GM19324 (cell line): ENCODE measurements around the gene TIAM2.

ENCODE experiments used
- ATAC-seq: cut with Tn5 transposase; IDR thresholded peaks from one replicate; pipeline ENCODE4 v1.9.1; 2021; ENCODE audit warnings: mild to moderate bottlenecking, moderate library complexity; ENCODE audit not compliant: unreplicated experiment, low FRiP score

Gene TIAM2

DNA sequence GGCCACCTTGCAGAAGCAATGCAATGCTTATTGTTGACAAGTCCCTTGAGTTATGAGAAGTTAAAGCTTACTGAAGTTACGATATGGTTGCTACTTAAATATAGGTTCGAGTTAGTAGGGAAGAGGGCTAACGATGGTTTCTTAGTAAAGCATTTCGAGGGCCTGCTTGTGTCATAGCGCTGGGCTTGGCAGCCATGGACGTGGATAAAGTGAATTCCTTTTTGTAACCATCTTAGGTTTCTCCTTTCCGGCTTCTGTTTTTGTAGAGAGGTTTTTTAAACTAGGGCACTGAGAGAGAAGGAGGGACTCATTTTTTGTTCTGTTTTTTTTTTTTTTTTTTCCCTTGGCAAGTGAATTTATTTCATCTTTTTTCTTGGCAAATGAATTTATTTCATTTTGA lies 27.6 kb downstream of the TIAM2 start:
- no peak for ATAC-seq

DNA sequence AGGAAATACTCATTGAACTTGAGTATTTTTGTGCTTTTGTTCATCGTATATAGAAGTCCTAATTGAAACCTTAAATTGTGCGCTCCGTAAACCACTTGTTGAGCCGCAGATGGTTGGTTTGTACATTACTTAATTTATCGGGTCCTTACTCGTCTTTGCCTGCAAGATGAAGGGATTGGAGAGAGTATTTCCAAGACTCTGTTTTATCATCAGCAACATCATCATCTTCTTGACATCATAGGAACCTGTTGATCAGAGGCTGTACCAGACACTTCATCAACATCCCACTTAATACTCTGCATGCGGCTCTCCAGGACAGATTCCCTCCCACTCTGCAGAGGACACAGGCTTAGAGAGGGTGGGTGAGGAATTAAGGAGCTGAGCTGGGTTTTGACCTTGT lies 28.6 kb downstream of the TIAM2 start:
- no peak for ATAC-seq

DNA sequence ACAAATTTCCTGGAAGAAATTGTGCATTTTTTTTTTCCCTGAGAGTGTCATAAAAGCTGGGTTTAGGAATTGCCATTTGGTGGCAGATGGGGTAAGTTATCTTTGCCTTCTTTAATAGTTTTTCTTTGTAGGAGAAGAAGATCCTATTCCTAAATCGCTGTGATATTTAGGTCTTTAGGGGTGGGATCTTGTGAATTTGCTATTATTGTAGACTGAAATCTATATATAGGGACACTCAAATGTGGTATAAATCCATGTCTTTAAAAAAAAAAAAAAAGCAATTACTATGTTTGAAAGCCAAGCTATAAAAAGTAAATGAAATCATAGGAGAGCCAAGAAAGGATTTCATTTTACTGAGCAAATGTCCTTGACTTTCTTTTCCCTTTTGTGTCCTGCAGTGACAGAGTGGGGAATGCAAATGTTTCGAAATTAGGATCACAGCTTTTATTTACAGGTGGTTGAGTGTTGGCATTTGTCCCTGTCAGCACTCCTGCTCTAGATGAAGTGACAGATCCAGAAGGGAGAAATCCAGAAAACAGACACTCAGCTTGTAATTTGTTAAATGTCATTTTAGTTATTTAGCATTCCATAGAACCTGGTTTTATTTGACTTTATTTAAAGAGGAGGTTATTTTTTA lies 29.4 kb downstream of the TIAM2 start:
- no peak for ATAC-seq

DNA sequence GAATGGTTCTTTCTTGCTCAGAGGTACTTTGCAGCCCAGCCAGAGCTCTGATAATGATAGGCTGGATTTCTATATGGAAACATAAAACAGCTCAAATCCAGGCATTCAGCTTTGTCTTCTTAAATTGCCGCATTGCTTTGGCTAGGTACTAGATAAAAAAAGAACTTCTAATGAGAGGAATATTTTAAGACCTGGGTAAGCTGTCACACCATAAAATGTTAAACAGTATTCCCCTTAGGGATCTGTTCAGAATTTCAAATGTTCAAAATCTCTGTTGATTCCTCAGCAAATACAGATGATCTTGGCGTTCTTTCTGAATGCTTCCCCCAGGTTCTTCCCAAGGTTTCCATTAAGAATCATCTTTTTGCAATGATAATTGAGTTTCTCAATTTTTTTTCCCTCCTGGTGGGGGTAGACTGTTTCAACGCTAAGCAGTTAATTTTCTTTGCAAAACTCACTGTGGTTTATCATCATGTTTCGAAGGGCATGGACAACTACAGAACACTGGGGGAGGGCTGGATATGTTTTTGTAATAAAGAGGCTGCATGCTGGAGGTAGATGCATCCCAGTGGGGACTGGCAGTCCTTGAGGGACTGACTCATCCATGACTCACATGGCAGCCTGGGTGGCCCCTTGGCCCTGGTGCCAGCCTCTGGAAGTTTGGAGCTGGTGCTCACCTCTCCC lies 31.0 kb downstream of the TIAM2 start:
- no peak for ATAC-seq

DNA sequence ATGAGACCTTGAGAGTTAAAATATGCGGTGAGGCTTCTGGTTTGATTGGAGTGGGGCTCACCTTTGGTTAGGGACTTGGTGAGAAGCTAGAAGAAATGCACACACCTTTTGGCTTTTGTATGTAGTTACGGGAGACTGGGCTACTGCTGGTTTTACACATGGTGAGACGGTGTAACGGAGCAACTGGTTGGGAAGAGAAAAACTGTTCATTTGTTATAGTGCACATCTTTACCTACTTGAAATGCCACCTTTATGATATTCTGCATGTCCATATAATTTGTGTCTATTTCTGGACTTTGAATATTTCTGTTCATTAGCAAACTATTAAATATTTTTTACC lies 31.6 kb downstream of the TIAM2 start:
- ATAC-seq, result no peak

DNA sequence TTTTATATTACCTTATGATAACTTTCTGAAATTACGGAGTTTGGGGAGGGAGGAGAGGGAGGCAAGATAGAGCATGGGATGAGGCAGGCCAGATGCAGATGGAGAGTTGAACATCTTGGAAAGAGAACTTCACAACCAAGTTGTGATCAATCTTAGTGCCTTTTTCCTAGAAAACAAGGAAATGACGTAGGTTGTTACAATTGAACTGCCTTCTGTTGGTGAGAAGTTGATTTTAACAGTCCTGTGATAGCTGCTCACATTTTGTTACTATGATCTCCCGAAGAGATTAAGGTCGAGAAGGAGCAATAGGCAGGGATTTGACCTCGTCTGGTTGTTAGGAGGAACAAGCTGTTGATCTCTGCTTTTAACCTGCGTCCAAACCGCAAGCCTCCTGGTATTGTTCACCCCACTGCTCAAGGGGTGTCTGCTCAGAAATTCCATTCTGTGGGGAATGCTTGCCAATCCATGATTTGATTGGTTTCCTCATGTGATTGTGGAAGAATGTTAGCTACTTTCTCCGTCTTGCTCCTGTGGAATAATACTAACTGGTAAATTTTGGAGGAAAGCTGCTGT lies 35.1 kb downstream of the TIAM2 start:
- no peak for ATAC-seq

DNA sequence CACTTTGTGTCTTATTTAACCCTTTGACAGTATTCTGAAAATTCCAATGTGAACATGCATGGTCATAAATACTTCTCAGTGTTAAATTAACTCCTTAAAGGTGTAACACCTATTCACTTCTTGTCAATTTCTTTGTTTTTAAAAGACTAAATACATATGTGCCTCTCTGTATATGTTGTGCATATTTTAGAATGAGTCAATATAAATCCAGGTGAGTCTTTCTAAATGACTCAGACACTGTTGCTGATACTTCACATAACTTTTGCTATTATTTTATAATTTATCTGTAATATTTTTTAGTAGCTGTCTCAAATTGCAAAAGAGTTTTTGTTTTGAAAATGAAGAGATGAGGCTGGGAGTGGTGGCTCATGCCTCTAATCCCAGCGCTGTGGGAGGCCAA lies 36.0 kb downstream of the TIAM2 start:
- no peak for ATAC-seq

DNA sequence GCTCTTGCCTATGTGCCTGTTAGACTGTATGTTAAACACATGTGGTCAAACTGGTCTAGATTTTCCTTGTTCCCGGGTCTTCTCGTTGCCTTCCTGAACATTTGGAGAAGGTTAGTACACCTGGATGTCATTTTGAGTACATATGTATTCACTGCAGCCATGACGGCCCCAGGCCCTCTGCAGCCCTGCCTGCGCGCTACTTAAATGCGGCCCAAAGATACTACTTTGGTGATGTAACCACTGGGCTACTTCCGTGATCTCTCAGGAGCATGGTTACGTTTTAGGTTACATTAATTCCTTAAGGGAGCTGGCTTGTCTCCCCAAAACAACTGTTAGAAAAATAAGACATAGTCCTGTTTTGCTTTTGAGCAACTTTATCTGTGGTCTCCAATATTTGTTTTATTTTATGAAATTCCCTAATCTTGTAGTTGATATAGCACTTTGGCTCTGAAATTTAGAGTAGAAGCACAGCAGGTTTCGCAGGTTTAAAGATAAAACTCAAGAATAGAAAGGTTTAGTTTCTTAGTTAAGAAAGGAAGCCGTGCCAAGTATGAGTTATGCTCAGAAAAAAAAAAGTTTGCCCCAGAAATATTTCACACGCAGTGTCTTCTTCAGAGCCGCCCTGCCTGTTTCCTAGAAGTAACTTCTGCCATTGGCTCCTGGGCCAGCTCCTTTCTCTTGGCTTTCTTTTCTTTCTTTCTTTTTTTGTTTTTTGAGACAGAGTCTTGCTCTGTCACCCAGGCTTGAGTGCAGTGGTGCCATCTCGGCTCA lies 38.1 kb downstream of the TIAM2 start:
- no peak for ATAC-seq

DNA sequence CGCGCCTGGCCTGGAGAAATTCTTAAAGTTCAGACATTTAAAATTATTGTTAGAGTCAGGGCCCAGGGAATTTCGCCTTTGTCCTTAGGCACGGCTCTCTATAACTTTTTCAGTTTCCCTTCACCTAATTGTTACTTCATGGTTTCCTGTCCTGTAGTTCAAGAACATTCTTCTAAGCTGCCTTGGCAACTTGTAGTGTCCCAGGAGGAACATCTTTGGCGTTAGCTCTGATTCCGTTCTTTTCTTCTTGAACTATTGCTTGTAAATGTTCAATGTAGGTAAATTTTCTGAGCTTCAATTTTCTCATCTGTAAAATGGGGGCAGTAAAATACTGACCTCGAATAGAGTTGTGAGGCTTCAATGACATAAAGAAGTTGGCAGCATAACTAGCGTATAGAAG lies 41.8 kb downstream of the TIAM2 start:
- ATAC-seq, result no peak

DNA sequence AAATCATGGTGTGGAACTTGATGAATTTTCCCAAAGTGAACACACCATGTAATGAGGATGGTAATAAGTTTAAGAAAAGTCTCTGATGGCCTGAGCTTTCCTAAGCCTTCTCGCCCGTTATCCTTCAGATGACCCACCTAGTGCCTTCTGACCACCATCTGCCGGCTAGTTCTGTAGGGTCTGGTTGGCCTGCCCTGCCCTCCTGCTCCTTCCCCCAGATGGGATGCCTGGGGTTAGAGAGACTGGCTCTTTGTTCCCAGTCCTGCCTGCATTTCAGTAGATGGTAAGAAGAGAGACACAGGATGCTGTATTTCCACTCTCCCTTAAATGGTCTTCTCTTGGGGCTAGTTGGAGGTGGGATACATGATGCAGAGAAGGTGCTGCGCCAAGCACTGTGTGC lies 43.0 kb downstream of the TIAM2 start:
- ATAC-seq, result no peak

DNA sequence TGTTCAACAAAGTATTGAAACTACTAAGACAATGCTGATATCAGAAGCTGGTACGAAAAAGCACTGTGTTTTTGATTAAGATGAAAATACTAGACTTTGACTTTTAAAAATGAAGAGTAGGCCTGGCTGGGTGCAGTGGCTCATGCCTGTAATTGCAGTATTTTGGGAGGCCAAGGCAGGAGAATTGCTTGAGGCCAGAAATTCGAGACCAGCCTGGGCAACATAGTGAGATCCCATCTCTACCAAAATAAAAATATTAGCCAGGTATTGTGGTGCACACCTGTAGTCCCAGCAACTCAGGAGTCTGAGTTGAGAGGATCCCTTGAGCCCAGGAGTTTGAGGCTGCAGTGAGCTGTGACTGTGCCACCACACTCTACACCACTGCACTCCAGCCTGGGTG lies 43.4 kb downstream of the TIAM2 start:
- no peak for ATAC-seq

DNA sequence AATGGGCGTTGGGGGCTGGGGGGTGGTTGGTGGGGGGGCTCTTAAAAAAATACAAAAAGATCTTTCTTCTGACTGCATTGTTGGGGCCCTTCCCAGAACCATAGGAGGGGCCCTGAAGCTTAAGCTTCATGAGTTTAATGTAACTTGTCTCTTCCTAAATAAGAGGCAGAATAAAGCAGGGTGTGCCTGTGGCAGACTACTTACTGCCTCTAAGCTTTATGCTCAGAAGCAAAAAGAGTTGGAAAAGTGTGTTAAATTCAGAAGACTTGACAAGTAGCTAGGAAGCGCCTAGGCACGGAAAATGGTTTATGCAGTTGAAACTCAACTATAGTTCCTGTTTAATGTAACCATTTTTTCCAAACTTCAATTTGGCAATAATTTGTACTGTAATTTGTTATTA lies 44.5 kb downstream of the TIAM2 start:
- ATAC-seq, result no peak

DNA sequence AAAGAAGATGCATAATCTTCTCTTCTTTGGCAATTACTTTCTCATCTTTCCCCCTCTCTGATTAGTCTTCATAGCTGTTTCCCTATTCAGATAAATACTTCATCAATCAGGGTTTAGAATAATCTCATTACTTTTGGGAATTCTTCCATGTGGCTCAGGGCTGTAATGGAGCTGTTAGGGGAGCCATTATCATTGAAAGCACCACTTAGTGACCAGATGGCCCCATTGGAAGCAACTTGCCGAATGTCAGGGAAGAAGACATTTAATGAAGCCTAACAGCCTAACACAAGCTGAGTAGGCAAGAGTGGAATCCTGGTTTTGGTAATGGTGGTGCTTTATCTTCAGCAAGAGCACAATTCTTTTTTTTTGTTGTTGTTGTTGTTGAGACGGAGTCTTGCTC lies 45.0 kb downstream of the TIAM2 start:
- ATAC-seq, result no peak

DNA sequence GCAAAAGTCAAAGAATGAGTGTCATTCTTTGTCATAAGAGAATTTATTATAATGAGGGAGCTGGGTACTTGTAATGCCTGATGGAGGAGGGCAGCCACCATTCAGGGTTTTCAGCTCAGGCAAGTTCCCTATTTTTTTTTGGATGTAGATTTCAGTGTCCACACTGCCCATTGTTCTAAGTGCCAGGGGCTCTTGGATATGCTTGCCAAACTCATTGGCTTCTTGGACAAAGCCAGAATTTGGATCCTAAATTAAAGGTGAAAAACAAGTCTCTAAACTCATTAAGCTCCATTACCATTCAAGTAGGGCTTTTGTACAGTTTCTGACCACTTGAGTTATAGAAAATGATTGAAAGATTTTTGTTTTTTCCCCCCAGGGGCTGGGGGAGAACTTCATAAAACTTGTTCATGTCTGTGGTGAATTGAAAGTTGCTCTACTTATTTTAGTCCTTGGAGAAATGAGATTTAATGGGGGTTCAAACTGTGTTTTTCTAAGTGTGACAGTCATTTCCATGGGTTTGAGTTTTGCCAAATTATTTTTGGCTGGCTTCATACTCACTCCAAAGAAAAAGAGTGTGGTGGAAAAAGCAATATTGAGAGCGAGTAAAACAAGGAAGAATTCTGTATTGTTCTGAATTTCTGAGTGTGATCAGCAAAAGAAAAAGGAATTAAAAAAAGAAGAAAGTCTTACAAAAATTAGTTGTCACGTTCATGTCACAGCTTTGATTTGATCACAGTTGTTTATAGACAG lies 46.0 kb downstream of the TIAM2 start:
- no peak for ATAC-seq

DNA sequence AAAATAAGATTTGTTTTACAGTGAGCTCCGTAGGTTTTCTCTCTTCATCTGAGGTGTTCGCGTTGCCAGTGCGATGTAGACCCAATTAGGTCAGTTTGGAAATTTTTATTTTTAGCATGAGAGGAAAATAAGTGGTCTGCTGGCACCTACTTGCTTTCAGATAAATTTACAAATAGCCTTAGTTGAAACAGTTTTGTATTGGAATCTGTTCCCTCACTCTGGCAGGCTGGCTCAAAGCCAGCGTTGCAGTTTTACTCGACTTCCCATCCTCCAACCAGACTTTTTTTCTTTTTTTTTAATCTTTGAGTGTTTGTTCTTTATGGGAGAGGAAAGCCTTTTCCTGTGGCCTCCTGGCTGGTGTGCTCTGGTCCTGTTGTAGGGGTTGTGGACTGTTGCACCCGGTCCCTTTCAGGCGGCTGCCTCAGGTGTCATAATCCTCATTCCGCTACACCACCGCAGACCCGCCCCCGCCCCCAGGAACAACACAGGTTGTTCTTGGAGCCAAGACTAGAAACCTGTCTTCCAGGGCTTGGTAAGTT lies 46.7 kb downstream of the TIAM2 start:
- no peak for ATAC-seq

DNA sequence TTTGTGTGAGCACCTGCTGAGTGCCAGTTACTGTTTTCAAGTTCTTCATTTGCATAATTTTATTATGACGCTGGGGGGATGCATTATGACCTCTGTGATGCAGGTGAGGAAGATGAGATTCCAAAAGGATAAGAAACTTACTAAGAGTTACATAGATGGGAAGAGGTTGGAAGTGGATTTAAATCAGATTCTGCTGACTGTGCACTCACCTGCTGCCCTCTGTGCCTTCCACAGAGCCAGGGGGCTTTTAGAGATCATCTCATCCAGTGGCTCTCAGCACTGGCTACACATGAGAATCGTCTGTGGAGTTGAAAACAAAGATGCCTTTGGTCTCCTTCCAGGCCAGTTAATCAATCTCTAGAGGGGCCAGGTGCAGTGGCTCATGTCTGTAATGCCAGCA lies 47.9 kb downstream of the TIAM2 start:
- no peak for ATAC-seq

DNA sequence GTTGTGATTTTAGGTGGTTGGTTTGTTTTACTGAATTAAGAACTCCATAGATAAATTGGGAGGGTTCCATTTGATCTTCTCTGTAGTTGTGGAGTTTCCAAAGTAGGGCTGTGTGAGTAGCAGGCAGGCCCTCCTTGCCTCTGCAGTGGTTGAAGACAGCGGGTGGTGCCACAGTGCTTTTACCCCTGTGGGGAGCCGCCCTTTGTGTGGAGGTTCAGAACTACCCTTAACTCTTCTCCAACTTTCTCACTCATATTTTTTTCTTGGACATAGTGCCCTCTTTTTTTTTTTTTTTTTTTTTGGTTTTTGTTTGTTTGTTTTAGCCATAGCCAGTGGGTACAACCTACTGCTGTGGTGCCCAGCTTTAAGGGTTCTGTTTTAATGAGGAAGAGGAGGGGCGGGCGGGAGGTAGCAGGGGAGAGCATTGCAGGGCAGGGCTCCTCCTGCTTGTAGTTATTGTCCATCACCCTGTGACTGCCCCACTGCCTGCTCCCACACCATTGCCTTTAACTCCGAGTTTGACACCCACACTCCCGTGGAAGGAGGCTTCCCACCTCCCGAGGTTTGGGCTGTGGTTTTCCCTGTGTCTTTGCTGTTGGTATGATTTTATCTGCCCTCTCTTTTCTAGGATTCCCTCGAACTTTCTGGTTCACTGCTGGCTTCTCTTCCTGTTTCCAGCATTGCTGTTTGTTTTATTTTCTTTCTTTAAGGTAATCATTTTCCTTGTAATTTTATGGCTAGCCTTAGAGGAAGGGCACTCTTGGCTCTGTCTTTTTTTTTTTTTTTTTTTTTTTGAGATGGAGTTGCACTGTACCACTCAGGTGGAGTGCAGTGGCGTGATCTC lies 50.7 kb downstream of the TIAM2 start:
- no peak for ATAC-seq

DNA sequence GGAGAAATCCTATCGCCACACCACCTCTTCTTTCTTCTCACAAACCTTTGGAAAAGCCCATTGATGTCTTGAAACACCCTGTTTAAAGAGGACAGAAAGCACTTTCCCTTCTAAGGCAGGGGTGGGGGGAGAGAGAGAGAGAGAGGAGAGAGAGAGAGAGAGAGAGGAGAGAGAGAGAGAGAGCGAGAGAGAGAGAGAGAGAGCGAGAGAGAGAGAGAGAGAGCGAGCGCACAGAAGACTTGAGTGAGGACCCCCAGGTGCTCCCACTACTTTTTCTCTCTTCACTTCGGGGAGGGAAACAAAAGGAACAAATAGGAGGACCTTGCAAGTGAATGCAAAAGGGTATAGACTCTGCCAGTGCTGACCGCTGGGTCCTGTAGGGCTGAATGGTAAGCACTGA lies 52.4 kb downstream of the TIAM2 start:
- no peak for ATAC-seq

DNA sequence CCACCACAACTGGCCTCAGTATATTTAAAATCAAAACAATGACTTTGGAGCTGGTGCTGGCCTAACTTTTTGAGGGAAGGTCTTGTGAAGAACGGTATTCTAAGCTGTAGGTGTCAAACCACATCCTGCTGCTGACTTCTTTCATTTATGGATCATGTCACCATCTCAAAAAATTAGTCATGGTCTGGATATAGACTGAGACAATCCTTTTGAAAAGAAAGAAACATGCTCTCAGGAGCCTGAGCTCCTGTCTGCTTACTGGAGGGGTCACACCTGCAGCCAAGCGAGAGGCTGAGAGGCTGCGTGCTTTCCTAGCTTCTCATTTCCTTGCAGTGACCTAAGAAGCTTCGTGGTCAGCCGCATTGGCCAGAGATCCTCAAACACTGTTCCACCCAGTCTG lies 55.2 kb downstream of the TIAM2 start:
- no peak for ATAC-seq
